ENCODE results near the gene HOXA7. TPM values are rescaled to one million over a fixed set of nuclear protein-coding genes. Genes with fewer than 3 reads are reported as not detected.
A peak's percentile ranks its signal among the peaks of the same experiment; 100 is the strongest.

The HOXA7 gene
- total RNA-seq, 1 experiment from 2014 or later = 2.6 TPM

- H3F3A ChIP-seq (ENCODE audit: low read length, unreplicated experiment) = no peaks in the 10 kb centered on the region
- ATAC-seq (no peak), DNase-seq (no peak)
- no peaks in the 10 kb centered on the region for H4K20me1 ChIP-seq (ENCODE audit: low read length)
- no peaks in the 10 kb centered on the region for H3K36me3 ChIP-seq (ENCODE audit: low read depth, low read length)
- no peaks in the 10 kb centered on the region for H3K9me3 ChIP-seq (ENCODE audit: low read length)
- TSS peak; percentile 27 for BruUV-seq (replicated peaks)
- no peaks in the 10 kb centered on the region for H3K9me2 ChIP-seq (replicated peaks; ENCODE audit: low read length)
- H3K9ac ChIP-seq (ENCODE audit: low read length) = peak overlapping the region; percentile 90
- ChIA-PET CTCF (interaction anchor here (0.6 to 0.9 kb wide), 4 partner anchors 16 to 806 kb away, joined by 6 to 10 read pairs (median 8); no protein-coding TSS in a partner anchor), POLR2A (ENCODE audit: unreplicated experiment) (interaction anchor here (0.6 to 1.6 kb wide), 7 partner anchors 9 to 976 kb away, joined by 3 to 9 read pairs (median 4); partner anchors contain the start of genes HOXA11 and HOXA9)
- H3K4me3 ChIP-seq (ENCODE audit: low read length) = peak overlapping the region; percentile 84
- peaks cover 99% of the 10 kb centered on the region for H3K79me2 ChIP-seq (ENCODE audit: low read length)
- no peaks in the 10 kb centered on the region for H3K27me3 ChIP-seq (ENCODE audit: low read length)
- H3K4me1 ChIP-seq (ENCODE audit: insufficient read depth, low read length) = peaks cover 26% of the 10 kb centered on the region
- peak overlapping the region; percentile 93 for H3K4me2 ChIP-seq (ENCODE audit: low read length)
- H3K27ac ChIP-seq (ENCODE audit: low read length) = peak overlapping the region; percentile 97
- TF ChIP-seq, protein P1, sequence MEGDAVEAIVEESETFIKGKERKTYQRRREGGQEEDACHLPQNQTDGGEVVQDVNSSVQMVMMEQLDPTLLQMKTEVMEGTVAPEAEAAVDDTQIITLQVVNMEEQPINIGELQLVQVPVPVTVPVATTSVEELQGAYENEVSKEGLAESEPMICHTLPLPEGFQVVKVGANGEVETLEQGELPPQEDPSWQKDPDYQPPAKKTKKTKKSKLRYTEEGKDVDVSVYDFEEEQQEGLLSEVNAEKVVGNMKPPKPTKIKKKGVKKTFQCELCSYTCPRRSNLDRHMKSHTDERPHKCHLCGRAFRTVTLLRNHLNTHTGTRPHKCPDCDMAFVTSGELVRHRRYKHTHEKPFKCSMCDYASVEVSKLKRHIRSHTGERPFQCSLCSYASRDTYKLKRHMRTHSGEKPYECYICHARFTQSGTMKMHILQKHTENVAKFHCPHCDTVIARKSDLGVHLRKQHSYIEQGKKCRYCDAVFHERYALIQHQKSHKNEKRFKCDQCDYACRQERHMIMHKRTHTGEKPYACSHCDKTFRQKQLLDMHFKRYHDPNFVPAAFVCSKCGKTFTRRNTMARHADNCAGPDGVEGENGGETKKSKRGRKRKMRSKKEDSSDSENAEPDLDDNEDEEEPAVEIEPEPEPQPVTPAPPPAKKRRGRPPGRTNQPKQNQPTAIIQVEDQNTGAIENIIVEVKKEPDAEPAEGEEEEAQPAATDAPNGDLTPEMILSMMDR (conservative IDR thresholded peaks at IDR 0.05; ENCODE audit: low read depth, low read length) = no peak
- TF ChIP-seq EZH2 (IDR thresholded peaks at IDR 0.05; ENCODE audit: low read length, unreplicated experiment) (no peak), EZH2phosphoT487 (IDR thresholded peaks at IDR 0.05; ENCODE audit: borderline replicate concordance, low read length) (no peak)
- intact Hi-C loops (cut with micrococcal nuclease) = loop anchor here (1.0 kb wide), 2 partner anchors 10 to 11 kb away; partner anchors contain the start of gene HOXA9
- no peak overlapping the region for H2AFZ ChIP-seq (ENCODE audit: low read length)
These were observed 19.4 kb upstream of the HOXA7 start for GRCh38 chr7:27175626-27176523.

DNA sequence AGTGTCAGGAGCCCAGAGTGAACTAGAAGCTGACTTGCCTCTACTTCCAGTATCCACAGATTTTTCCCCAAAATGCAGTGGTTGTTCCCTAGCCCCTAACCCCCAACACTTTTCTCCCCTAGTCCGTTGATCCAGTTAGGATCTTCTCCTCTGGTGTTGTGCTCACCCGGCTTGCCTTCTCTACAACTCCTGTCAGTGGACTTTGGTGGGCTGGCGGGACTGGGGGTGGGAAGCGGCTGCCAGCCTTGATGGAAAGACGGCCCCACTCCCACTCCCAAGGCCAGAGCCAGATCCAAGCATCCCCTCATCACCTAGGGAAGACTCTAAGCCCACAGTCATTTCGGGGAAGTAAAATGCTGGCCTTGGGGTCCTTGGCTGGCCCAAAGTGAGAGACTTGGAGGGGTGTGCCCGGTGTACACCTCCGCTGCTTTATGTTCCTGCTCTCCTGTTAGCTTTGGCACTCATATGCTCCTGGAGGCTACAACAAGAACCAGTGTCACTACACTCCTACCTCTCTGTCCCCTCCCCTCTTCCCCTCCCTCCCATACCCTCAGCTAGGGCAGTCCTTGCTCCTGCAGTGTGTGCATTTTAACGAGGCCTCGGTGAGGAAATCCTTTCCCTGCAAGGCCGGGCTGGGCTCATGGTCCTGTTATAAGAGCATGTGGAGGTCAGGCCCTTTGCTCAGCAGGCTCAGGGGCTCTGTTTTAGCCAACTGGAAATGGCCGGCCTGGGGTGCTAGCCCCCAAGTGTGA lies 18.6 kb upstream of the HOXA7 start:
- Histone ChIP-seq H3F3A (ENCODE audit: low read length, unreplicated experiment) (no peaks in the 10 kb centered on the region), H3K9ac (ENCODE audit: low read length) (peak overlapping the region; percentile 90), H4K20me1 (ENCODE audit: low read length) (no peaks in the 10 kb centered on the region), H3K4me2 (ENCODE audit: low read length) (peak overlapping the region; percentile 93), H3K9me2 (replicated peaks; ENCODE audit: low read length) (no peaks in the 10 kb centered on the region), H3K36me3 (ENCODE audit: low read depth, low read length) (0 out of 2 replicates have a peak, but pooled peaks cover 4% of the 10 kb centered on the region), H3K27ac (ENCODE audit: low read length) (peak overlapping the region; percentile 97), H3K27me3 (ENCODE audit: low read length) (no peaks in the 10 kb centered on the region), H3K79me2 (ENCODE audit: low read length) (peaks cover 99% of the 10 kb centered on the region), H3K4me1 (ENCODE audit: insufficient read depth, low read length) (peaks cover 18% of the 10 kb centered on the region), H3K4me3 (ENCODE audit: low read length) (peak overlapping the region; percentile 84), H3K9me3 (ENCODE audit: low read length) (no peaks in the 10 kb centered on the region), H2AFZ (ENCODE audit: low read length) (no peak overlapping the region)
- no TSS peak for BruUV-seq (replicated peaks)
- TF ChIP-seq, protein P1 (conservative IDR thresholded peaks at IDR 0.05; ENCODE audit: low read depth, low read length) = no peak
- TF ChIP-seq EZH2phosphoT487 (IDR thresholded peaks at IDR 0.05; ENCODE audit: borderline replicate concordance, low read length) (no peak), EZH2 (IDR thresholded peaks at IDR 0.05; ENCODE audit: low read length, unreplicated experiment) (no peak)
- ChIA-PET POLR2A (ENCODE audit: unreplicated experiment) (interaction anchor here (0.6 to 1.6 kb wide), 7 partner anchors 8 to 975 kb away, joined by 3 to 9 read pairs (median 4); partner anchors contain the start of genes HOXA11 and HOXA9), CTCF (interaction anchor here (0.6 to 0.9 kb wide), 4 partner anchors 15 to 805 kb away, joined by 6 to 10 read pairs (median 8); no protein-coding TSS in a partner anchor)
- peak; percentile 89 for DNase-seq
- intact Hi-C loops (cut with micrococcal nuclease) = loop anchor here (1.0 kb wide), 1 partner anchor 10 kb away; the partner anchor contains the start of gene HOXA9
- peak; percentile 49 for ATAC-seq

Data from PC-3 (cell line).